NCI-H1694 treated with DMSO at 0.1 percent for 48 hours (cell line): Measurements from ENCODE around the gene PPIF.
"Not testable (repeated sequence)": the region's sequence is repeated elsewhere in the genome, so short reads cannot be mapped to it uniquely, and the experiment has no call there.

ENCODE experiments used
- DNase-seq: peaks from one replicate; lab custom pipeline; 2025; lab: John Stamatoyannopoulos, UW

The PPIF gene

GRCh38 chr10:79331709-79332108, 15.6 kb upstream of the PPIF start:
- DNase-seq = no peak

- DNase-seq = not testable (repeated sequence)
Observed at GRCh38 chr10:79332610-79333315, 14.5 kb upstream of the PPIF start.

GRCh38 chr10:79333513-79333912, 13.8 kb upstream of the PPIF start:
- DNase-seq = no peak

- DNase-seq = no peak
Observed at GRCh38 chr10:79334573-79334972, 12.7 kb upstream of the PPIF start.

GRCh38 chr10:79335094-79335469, 12.2 kb upstream of the PPIF start:
- DNase-seq = no peak

GRCh38 chr10:79335470-79336235, 11.6 kb upstream of the PPIF start:
- no peak for DNase-seq

GRCh38 chr10:79336276-79336675, 11.0 kb upstream of the PPIF start:
- no peak for DNase-seq

- DNase-seq = no peak
Observed at GRCh38 chr10:79336739-79337138, 10.5 kb upstream of the PPIF start.

- DNase-seq = not testable (repeated sequence)
Observed at GRCh38 chr10:79337783-79338469, 9.3 kb upstream of the PPIF start.

- no peak for DNase-seq
Observed at GRCh38 chr10:79339266-79339665, 8.0 kb upstream of the PPIF start.

GRCh38 chr10:79340646-79341244, 6.5 kb upstream of the PPIF start:
- no peak for DNase-seq

GRCh38 chr10:79342295-79342761, 4.9 kb upstream of the PPIF start:
- no peak for DNase-seq

- DNase-seq = no peak
Observed at GRCh38 chr10:79342811-79343561, 4.3 kb upstream of the PPIF start.

GRCh38 chr10:79344502-79345195, 2.6 kb upstream of the PPIF start:
- no peak for DNase-seq

GRCh38 chr10:79345241-79346011, 1.8 kb upstream of the PPIF start:
- DNase-seq = no peak

GRCh38 chr10:79346012-79346340, 1.3 kb upstream of the PPIF start:
- no peak for DNase-seq

GRCh38 chr10:79346388-79347225, 662 bp upstream of the PPIF start:
- DNase-seq = no peak

GRCh38 chr10:79347894-79348639, 798 bp downstream of the PPIF start:
- DNase-seq = no peak

GRCh38 chr10:79348640-79348988, 1.3 kb downstream of the PPIF start:
- no peak for DNase-seq
